Smooth muscle cell of bladder (primary cell): ENCODE results near the gene ADAM19. TPM values are rescaled to one million over a fixed set of nuclear protein-coding genes. Genes with fewer than 3 reads are reported as not detected.

Experiments used
- total RNA-seq: library from RNA; depleted of rRNA; stranded (reverse); fragments of >200 nt; gene quantifications from 2 replicates; pipeline ENCODE4 v1.2.3, GENCODE V29; 2014

ADAM19 gene
- 15.1 and 25.0 TPM in 2 replicates for total RNA-seq

DNA sequence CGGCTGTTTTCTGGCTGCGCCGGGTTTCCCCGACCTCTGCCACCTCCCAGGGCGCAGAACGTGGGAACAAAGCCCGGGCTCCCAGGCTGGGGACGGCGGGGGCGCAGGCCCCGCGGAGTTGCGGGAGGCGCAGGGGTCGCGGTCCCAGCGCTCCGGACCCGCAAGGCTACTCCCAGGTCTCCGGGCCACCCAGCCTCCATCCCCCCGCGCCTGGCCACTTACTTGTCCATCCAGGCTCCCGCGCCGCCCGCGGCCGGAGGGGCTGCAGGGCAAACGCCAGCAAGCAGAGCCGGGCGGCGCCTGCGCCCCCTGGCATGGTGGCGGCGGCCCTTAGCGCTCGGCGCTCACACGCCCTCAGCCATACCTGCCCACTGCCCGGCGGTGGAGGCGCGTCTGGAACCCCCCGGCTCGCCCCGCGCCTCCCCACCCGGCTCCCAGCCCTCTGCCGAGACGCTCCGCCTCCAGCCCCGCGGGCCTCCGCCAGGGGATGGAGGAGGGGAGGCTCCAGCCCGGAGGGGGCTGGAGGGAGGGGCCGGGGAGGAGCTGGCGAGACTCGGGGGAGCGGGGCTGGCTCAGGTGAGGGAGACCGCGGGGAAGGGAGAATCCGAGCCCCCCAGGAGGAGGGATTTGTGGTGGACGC, at the start of gene ADAM19:
Gene ADAM19 (minus strand): TSS at position 395 of the 640 bp plus-strand sequence. CDS start 79 bp downstream, at position 316.

DNA sequence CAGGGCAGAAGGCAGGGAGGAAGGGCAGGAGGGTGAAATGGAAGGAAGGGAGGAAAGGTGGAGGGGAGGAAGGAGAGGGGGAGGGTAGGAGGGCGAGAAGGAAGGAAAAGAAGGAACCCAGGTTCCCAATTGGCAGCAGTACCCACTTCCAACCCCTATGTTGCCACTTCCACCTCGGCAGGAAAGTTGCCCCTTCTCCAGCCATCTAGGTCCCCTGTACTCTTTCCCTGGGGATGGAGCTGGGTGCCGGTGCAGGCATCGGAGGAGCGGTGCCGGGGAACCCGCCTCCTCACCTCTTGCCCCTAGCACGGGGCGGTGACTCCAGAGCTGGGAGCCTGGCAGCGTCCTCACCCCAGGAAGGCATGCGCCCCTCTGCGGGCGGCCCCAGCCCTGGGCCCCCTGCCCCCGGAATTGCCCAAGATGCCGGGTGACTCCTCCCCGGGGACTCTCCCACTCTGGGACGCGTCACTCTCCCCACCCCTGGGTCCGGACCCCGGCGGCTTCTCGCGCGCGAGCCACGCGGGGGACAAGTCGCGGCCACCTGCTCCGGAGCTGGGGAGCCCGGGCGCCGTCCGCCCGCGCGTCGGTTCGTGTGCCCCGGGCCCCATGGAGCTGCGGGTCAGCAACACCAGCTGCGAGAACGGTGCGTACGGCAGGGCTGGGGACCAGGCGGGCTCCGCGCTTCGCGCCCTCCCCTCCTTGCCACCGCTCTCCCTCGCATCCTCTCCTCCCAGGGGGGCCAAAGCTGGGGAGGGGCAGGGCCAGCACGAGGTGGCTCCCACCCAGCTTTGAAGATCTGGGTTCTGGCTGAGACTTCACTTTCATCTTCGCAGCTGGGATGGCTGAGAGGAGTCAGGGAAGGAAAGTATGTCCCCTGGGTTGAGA, 115.6 kb downstream of the ADAM19 start, which contains the start of gene NIPAL4:
Gene NIPAL4 (plus strand): TSS at position 499 of the 885 bp plus-strand sequence. CDS start 108 bp downstream, at position 607.

Other genes with a start within 250 kb of the ADAM19 start
- gene NIPAL4, start 115.6 kb downstream of the ADAM19 start, total RNA-seq = 0.14 TPM in 1 of 2 replicates, not detected in the other
- gene SOX30, start 76.7 kb upstream of the ADAM19 start, total RNA-seq = not detected in 2 replicates
- gene C5orf52, start 95.8 kb upstream of the ADAM19 start, total RNA-seq = not detected in 2 replicates
- 42.2 and 45.7 TPM in 2 replicates for gene THG1L, start 155.6 kb upstream of the ADAM19 start, total RNA-seq
- 1.7 and 4.5 TPM in 2 replicates for gene LSM11, start 167.9 kb upstream of the ADAM19 start, total RNA-seq